GM18505 (cell line): ENCODE results near the gene GAPDHS.

Experiments
- ATAC-seq: cut with Tn5 transposase; IDR thresholded peaks from one replicate; pipeline ENCODE4 v1.9.1; 2021; ENCODE audit not compliant: unreplicated experiment
- POLR2A ChIP-seq: IDR thresholded peaks from 4 replicates; pipeline ENCODE4 v1.6.1; 2011; ENCODE audit warnings: borderline replicate concordance; ENCODE audit not compliant: insufficient read depth, insufficient read length; ENCODE audit errors: extremely low read depth

GAPDHS gene

DNA sequence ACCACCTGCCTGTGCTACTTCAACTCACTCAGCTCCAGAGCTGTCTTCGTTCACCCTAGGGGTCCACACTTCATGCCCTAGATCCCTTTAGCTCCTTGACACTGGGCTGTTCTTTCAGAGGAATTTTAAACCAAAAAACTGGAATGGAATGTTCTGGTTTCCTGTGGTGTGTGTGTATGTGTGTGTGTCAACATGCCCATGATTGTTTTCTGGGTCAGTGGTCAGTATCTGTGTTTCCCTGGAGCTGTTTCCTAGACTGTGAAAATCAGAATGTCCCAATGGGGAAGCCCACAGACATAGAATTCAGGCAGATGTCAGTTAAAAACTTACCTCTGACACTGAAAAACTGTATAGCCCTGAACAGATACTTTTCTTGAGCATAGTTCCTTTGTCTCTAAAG is 54.1 kb downstream of the GAPDHS start:
- no peak for ATAC-seq
- TF ChIP-seq POLR2A = no peak

DNA sequence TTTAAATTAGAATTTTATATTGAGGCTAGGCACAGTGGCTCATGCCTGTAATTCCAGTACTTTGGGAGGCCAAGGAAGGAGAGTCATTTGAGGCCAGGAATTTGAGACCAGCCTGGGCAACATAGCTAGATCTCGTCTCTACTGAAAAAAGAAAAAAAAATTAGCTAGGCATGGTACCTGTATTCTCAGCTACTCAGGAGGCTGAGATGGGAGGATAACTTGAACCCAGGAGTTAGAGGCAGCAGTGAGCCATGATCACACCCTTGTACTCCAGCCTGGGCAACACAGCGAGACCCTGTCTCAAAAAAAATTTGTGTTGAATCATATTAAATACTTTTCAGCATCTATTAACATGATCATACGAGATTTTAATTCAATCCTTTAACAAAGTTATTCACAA is 57.6 kb downstream of the GAPDHS start:
- no peak for TF ChIP-seq POLR2A

DNA sequence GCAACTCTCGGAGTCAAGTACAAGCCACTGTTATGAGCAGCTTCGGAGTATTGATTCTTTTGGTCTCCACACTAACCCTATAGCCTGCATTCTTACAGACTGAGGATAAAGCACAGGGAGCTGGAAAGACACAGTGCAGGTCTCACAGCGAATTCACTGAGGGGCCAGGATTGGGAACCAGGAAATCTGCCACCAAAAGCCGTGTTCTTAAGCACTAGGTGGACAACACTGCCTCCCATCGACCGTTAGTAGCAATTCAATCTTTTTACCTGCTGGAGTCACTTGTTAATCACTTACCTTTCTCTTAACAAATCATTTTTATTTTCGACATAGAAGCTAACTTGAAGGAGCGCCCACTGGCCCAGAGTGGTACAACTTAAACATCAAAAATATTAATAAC is 59.0 kb downstream of the GAPDHS start:
- TF ChIP-seq POLR2A = no peak
- no peak for ATAC-seq

More for the DNA sequence above, 57.6 kb downstream of the GAPDHS start:
- no peak for ATAC-seq
